Thoracic aorta (tissue), 2 donors: ENCODE data around the gene AGRP. TPM values are rescaled to one million over a fixed set of nuclear protein-coding genes. Genes with fewer than 3 reads are reported as not detected.
A peak's percentile ranks its signal among the peaks of the same experiment; 100 is the strongest.

Experiments used
- ATAC-seq: fragments of 150-250 bp; one replicate; pipeline ENCODE4 v1.8.0; 2017; ENCODE audit warnings: low read depth; ENCODE audit not compliant: insufficient number of reproducible peaks, low FRiP score
- DNase-seq: peaks from one replicate; pipeline ENCODE4 v3.0.0-alpha.2; 2020; ENCODE audit warnings: low spot score
- H3K27ac ChIP-seq, 2 donors: fragments of 200-600 bp; sonication (generic); 1 replicate in 1 of 2; 2 replicates in 1 of 2; pipeline ENCODE4 v1.5.1; 2016; ENCODE audit warnings: mild to moderate bottlenecking in 2 of 2, moderate library complexity in 2 of 2
- H3K27me3 ChIP-seq: fragments of 200-600 bp; sonication (generic); replicated peaks from 2 replicates; pipeline ENCODE4 v1.6.0; 2016; ENCODE audit warnings: mild to moderate bottlenecking; ENCODE audit not compliant: insufficient read depth
- H3K36me3 ChIP-seq: fragments of 200-600 bp; sonication (generic); one replicate; pipeline ENCODE4 v1.5.1; 2016
- H3K4me1 ChIP-seq, 2 donors: fragments of 200-600 bp; sonication (generic); 1 replicate in 1 of 2; 2 replicates in 1 of 2; pipeline versions ENCODE4 v1.5.1 to v1.6.0; 2016; ENCODE audit warnings: low read depth in 2 of 2, mild to moderate bottlenecking in 1 of 2; ENCODE audit not compliant: control insufficient read depth in 1 of 2
- H3K4me3 ChIP-seq: fragments of 200-600 bp; sonication (generic); 2 replicates; pipeline ENCODE4 v1.5.1; 2016; ENCODE audit warnings: mild to moderate bottlenecking
- H3K9me3 ChIP-seq: fragments of 200-600 bp; sonication (generic); 2 replicates; pipeline ENCODE4 v1.5.1; 2016
- total RNA-seq, 2 donors: library from RNA; depleted of rRNA; stranded (reverse); fragments of >200 nt; gene quantifications; one replicate each; pipeline versions ENCODE4 v1.1.0 to v1.2.3, GENCODE V29; 2016
- TF ChIP-seq, protein P1 (sequence below): fragments of 200-600 bp; sonication (generic); IDR thresholded peaks from one replicate; pipeline ENCODE4 v1.5.1; 2019; ENCODE audit warnings: antibody characterized with exemption

AGRP gene
- total RNA-seq, 2 donors from 2014 or later = not detected

DNA sequence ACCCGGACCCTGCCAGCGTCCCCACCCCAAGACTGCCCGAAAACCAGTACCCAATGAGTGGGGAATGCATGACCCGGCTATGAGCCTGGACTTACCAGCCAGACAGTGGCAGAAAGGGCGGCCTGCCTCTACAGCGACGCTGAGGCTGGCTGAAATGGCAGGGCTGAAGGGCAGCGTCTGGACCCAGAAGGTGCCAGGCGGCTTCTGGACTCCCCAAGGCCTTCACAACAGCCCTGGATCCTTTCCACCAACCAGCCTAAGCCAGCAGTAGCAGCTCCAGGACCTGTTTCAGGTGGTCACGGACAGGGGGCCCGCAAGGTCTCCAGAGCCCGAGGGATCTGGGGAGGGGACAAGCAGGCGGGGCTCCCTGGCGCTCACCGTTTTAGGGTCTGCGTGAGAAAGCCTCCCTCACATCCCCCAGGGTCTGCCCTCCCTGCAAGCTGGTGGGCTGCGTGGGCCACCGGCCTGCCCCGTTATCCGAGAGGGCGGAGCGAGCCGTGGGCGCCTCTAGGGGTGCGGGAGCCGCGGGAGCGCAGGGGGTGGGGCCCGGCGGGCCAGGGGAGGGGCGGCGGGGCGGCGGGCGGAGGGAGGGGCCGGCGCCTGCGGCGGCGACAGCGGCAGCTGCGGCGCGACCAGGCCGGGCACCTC, 45.0 kb upstream of the AGRP start, which contains the start of gene RIPOR1:
TSS of gene RIPOR1 (plus strand) at position 608 of the 648 bp plus-strand sequence. CDS start 9,618 bp downstream, outside the sequence.
- Histone ChIP-seq H3K36me3 (no peaks in the 10 kb centered on the region), H3K27me3 (no peaks in the 10 kb centered on the region), H3K27ac (peak within 1 kb of the TSS; percentile 94 to 98), H3K4me1 (peaks cover 29 to 42% of the 10 kb centered on the region in 2 donors), H3K9me3 (no peaks in the 10 kb centered on the region), H3K4me3 (peak within 1 kb of the TSS; percentile 99)
- TF ChIP-seq, protein P1, sequence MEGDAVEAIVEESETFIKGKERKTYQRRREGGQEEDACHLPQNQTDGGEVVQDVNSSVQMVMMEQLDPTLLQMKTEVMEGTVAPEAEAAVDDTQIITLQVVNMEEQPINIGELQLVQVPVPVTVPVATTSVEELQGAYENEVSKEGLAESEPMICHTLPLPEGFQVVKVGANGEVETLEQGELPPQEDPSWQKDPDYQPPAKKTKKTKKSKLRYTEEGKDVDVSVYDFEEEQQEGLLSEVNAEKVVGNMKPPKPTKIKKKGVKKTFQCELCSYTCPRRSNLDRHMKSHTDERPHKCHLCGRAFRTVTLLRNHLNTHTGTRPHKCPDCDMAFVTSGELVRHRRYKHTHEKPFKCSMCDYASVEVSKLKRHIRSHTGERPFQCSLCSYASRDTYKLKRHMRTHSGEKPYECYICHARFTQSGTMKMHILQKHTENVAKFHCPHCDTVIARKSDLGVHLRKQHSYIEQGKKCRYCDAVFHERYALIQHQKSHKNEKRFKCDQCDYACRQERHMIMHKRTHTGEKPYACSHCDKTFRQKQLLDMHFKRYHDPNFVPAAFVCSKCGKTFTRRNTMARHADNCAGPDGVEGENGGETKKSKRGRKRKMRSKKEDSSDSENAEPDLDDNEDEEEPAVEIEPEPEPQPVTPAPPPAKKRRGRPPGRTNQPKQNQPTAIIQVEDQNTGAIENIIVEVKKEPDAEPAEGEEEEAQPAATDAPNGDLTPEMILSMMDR = no peak
- DNase-seq (no peak), ATAC-seq (peak; percentile 52)

DNA sequence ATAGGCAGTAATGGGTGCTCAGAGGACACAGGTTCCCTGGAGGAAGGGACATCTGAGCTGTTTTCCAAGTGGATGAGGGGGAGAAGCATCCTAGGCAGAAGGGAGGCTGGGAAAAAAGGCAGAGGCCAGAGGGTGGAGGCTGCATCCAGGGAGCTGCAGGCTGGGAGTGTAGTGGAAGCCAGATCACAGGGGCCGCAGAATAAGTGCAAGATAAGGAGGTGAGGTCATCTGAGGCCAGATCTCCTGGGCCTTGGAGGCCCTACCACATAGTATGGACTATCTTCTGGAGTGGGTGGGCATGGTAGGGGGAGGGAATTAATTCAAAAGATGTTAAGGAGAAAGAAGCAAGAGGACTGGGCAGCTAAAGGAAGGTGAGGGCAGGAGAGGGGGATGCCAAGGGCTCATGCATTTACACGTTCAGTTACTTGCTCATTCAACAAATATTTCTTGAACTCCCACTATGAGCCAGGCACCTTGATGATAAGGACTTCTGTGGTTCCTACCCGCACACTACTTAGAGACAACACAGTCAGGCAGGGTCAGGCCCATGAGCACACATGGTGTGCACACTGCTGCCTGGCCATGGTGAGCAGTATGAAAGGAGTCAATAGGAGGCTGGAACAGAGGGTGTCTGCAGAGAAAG, 42.9 kb upstream of the AGRP start:
- Histone ChIP-seq H3K9me3 (no peaks in the 10 kb centered on the region), H3K4me3 (no peak overlapping the region), H3K36me3 (no peaks in the 10 kb centered on the region), H3K27me3 (no peaks in the 10 kb centered on the region), H3K4me1 (peaks cover 20 to 22% of the 10 kb centered on the region in 2 donors), H3K27ac (no peak overlapping the region)
- ATAC-seq (no peak), DNase-seq (no peak)
- TF ChIP-seq, protein P1 = no peak

DNA sequence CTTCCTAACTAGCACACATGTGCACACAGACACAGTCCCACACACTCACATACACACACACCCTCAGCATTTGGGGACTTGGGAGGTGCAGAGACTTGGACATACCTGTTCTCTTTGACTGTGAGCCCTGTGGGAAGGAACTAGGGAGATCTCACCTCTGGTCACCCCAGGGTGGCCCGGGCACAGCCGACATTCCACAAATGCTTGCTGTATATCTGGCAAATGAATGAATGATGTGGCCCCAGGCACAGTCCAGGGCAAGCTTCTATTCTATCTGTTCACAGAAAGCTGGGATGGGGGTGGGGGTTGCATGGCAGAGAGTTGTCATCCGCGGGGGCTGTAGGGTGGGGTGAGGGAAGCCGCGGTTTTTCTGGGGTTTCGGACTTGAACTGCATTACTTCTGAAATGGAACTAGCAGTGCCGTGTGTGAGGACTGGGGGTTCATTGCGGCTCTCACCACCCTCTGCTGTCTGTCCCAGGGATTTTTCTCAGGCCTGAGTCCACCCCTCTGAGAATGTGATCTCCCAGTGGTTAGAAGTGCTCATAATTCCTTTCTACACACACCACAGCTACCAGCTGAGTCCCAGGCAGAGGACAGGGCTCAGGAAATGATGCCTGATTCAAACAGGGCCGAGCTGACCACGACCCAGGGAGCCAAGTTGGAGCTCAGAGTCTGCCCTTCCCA, 42.0 kb upstream of the AGRP start:
- Histone ChIP-seq H3K4me3 (no peak overlapping the region), H3K4me1 (peaks cover 12 to 13% of the 10 kb centered on the region in 2 donors), H3K9me3 (no peaks in the 10 kb centered on the region), H3K27me3 (no peaks in the 10 kb centered on the region), H3K36me3 (no peaks in the 10 kb centered on the region), H3K27ac (no peak overlapping the region)
- TF ChIP-seq, protein P1 = no peak
- no peak for DNase-seq
- ATAC-seq = no peak

DNA sequence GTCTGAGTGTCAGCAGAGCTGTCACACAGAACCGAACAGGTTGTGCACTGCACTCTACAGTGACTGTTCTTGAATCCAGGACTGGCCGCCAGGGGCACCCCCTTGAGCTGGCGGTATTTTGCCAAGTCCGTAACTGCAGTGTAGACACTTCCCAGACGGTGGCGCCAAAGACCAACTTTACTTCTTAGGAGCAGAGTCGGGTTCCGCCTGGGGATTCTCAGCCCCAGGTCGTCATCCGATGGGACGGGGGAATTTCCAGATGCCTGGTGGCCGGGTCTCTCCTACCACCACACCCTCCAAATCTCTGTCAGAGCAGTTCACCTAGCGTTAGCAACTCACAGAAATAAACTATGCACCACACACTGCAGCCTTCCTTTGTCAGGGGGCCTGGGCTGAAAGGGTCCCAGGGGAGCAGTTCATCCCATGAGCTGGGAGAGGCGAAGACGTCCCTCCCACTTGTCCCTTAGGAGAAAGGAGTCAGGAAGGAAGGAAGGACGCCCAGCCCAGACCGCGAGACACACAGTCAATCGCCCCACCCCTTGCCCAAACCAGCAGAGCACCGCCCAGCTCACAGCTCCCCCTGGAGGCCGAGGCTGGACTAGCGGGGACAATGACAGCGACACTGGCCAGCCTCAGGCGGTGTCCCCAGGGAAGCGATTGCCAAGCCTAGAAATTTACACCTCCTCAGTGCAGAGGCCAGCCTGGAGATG, 37.9 kb upstream of the AGRP start:
- Histone ChIP-seq H3K4me1 (peaks cover 0 to 4% of the 10 kb centered on the region in 2 donors), H3K27ac (peak overlapping the region; percentile 82 to 93), H3K9me3 (no peaks in the 10 kb centered on the region), H3K36me3 (no peaks in the 10 kb centered on the region), H3K27me3 (no peaks in the 10 kb centered on the region), H3K4me3 (peak overlapping the region; percentile 66)
- TF ChIP-seq, protein P1 = peak; percentile 77
- ATAC-seq (peak; percentile 87), DNase-seq (peak; percentile 87)
